ENCODE data around the gene C18orf32.
"Not testable (repeated sequence)": the region's sequence is repeated elsewhere in the genome, so short reads cannot be mapped to it uniquely, and the experiment has no call there.

C18orf32 gene

GRCh38 chr18:49500201-49500921, 13.3 kb upstream of the C18orf32 start:
- no peak for DNase-seq (ENCODE audit: low read depth, low spot score)

GRCh38 chr18:49499046-49499637, 12.1 kb upstream of the C18orf32 start:
- no peak for DNase-seq (ENCODE audit: low read depth, low spot score)

GRCh38 chr18:49495480-49495879, 8.4 kb upstream of the C18orf32 start:
- no peak for DNase-seq (ENCODE audit: low read depth, low spot score)

- DNase-seq (ENCODE audit: low read depth, low spot score) = no peak
Observed at GRCh38 chr18:49495076-49495475, 8.0 kb upstream of the C18orf32 start.

GRCh38 chr18:49494660-49495059, 7.6 kb upstream of the C18orf32 start:
- no peak for DNase-seq (ENCODE audit: low read depth, low spot score)

- DNase-seq (ENCODE audit: low read depth, low spot score) = no peak
Observed at GRCh38 chr18:49492694-49493033, 5.6 kb upstream of the C18orf32 start.

- DNase-seq (ENCODE audit: low read depth, low spot score) = peak; percentile 98
Observed at GRCh38 chr18:49491857-49492693, 5.0 kb upstream of the C18orf32 start, which contains the start of gene RPL17. Gene RPL17, minus strand, starts transcription at chr18:49492465.

- DNase-seq (ENCODE audit: low read depth, low spot score) = no peak
Observed at GRCh38 chr18:49491534-49491856, 4.5 kb upstream of the C18orf32 start.

GRCh38 chr18:49490246-49490762, 3.3 kb upstream of the C18orf32 start:
- no peak for DNase-seq (ENCODE audit: low read depth, low spot score)

- DNase-seq (ENCODE audit: low read depth, low spot score) = no peak
Observed at GRCh38 chr18:49487711-49488310, 777 bp upstream of the C18orf32 start.

- no peak for DNase-seq (ENCODE audit: low read depth, low spot score)
Observed at GRCh38 chr18:49486606-49486952, 455 bp downstream of the C18orf32 start.

- DNase-seq (ENCODE audit: low read depth, low spot score) = no peak
Observed at GRCh38 chr18:49486134-49486533, 900 bp downstream of the C18orf32 start.

GRCh38 chr18:49483198-49483597, 3.8 kb downstream of the C18orf32 start:
- no peak for DNase-seq (ENCODE audit: low read depth, low spot score)

GRCh38 chr18:49481907-49482306, 5.1 kb downstream of the C18orf32 start:
- DNase-seq (ENCODE audit: low read depth, low spot score) = no peak

GRCh38 chr18:49481317-49481716, 5.7 kb downstream of the C18orf32 start:
- DNase-seq (ENCODE audit: low read depth, low spot score) = no peak

- no peak for DNase-seq (ENCODE audit: low read depth, low spot score)
Observed at GRCh38 chr18:49479381-49480137, 7.5 kb downstream of the C18orf32 start.

GRCh38 chr18:49476664-49477411, 10.2 kb downstream of the C18orf32 start:
- no peak for DNase-seq (ENCODE audit: low read depth, low spot score)

- not testable (repeated sequence) for DNase-seq (ENCODE audit: low read depth, low spot score)
Observed at GRCh38 chr18:49474935-49475334, 12.1 kb downstream of the C18orf32 start.

- DNase-seq (ENCODE audit: low read depth, low spot score) = no peak
Observed at GRCh38 chr18:49473721-49474120, 13.3 kb downstream of the C18orf32 start.

GRCh38 chr18:49472459-49472858, 14.6 kb downstream of the C18orf32 start:
- DNase-seq (ENCODE audit: low read depth, low spot score) = no peak

GRCh38 chr18:49471532-49471931, 15.5 kb downstream of the C18orf32 start:
- no peak for DNase-seq (ENCODE audit: low read depth, low spot score)
